Transverse colon (tissue), 4 donors: Measurements from ENCODE around the gene LRRC7. TPM values are rescaled to one million over a fixed set of nuclear protein-coding genes. Genes with fewer than 3 reads are reported as not detected.

ENCODE experiments used
- DNase-seq: peaks from one replicate; pipeline ENCODE4 v3.0.0-alpha.2; 2019
- H3K27ac ChIP-seq, 4 donors: fragments of 200-600 bp; sonication (generic); 2 replicates each; pipeline ENCODE4 v1.5.1; 2016 to 2018; ENCODE audit warnings: inconsistent platforms in 4 of 4
- H3K27me3 ChIP-seq: fragments of 200-600 bp; sonication (generic); 2 replicates; pipeline ENCODE4 v1.5.1; 2017; ENCODE audit warnings: inconsistent platforms
- H3K36me3 ChIP-seq, 4 donors: fragments of 200-600 bp; sonication (generic); 2 replicates each; pipeline ENCODE4 v1.5.1; 2017 to 2019; ENCODE audit warnings: inconsistent platforms in 4 of 4
- H3K4me1 ChIP-seq, 4 donors: fragments of 200-600 bp; sonication (generic); 2 replicates each; pipeline ENCODE4 v1.5.1; 2017 to 2020; ENCODE audit warnings: inconsistent platforms in 4 of 4
- H3K4me3 ChIP-seq, 4 donors: fragments of 200-600 bp; sonication (generic); 1 replicate in 1 of 4; 2 replicates in 3 of 4; pipeline versions ENCODE4 v1.5.1 to v1.6.1; 2017 to 2019; ENCODE audit warnings: inconsistent platforms in 4 of 4
- H3K9me3 ChIP-seq, 2 donors: fragments of 200-600 bp; sonication (generic); 2 replicates each; pipeline ENCODE4 v1.5.1; 2017 to 2019; ENCODE audit warnings: inconsistent platforms in 2 of 2
- CTCF ChIP-seq, 5 experiments: fragments of 200-600 bp in 3 of 5; fragments of 450-650 bp in 2 of 5; sonication (generic) in 3 of 5; IDR thresholded peaks; 1 replicate in 2 of 5; 2 replicates in 3 of 5; pipeline ENCODE4 v1.5.1; 2016 to 2017; ENCODE audit warnings: antibody characterized with exemption in 5 of 5, inconsistent platforms in 3 of 5, mild to moderate bottlenecking in 2 of 5, moderate library complexity in 1 of 5
- EP300 ChIP-seq: sonication (generic); formaldehyde crosslinking; IDR thresholded peaks from one replicate; pipeline ENCODE4 v1.6.1; 2017; ENCODE audit warnings: antibody characterized with exemption, low read depth
- POLR2A ChIP-seq: fragments of 450-650 bp; IDR thresholded peaks from one replicate; pipeline ENCODE4 v1.6.1; 2016; ENCODE audit warnings: antibody characterized with exemption, mild to moderate bottlenecking, moderate library complexity
- POLR2AphosphoS5 ChIP-seq, 3 donors: sonication (generic); formaldehyde crosslinking; IDR thresholded peaks; one replicate each; pipeline ENCODE4 v1.6.1; 2016; ENCODE audit warnings: antibody characterized with exemption in 3 of 3
- WGBS, 2 donors: methylation state at CpG; one replicate each; pipeline ENCODE4 v1.1.5; 2018; ENCODE audit warnings: low coverage in 1 of 2; 5-methylcytosine and 5-hydroxymethylcytosine counted together
- in situ Hi-C, 4 donors: fragments of 200-750 bp; cut with MboI; loops; one replicate each; pipeline versions ENCODE4 v1.15.0 to v1.15.1; 2017; ENCODE audit warnings: low sequenced_read_pairs in 3 of 4, low pct_ligation_motif_present in 1 of 4, low pct_unique_long_range_greater_than_20kb in 1 of 4
- intact Hi-C: fragments of 100-400 bp; cut with DNase I; formaldehyde crosslinking; loops from one replicate; pipeline ENCODE4 v1.15.1; 2023; ENCODE audit warnings: low total_unique reads
- total RNA-seq, 4 donors: library from RNA; depleted of rRNA; stranded (reverse); fragments of >200 nt; gene quantifications; one replicate each; pipeline ENCODE4 v1.1.0, GENCODE V29; 2016

The LRRC7 gene
- total RNA-seq, 4 donors from 2014 or later, result 0.32 to 1.1 TPM; not detected in 2

DNA sequence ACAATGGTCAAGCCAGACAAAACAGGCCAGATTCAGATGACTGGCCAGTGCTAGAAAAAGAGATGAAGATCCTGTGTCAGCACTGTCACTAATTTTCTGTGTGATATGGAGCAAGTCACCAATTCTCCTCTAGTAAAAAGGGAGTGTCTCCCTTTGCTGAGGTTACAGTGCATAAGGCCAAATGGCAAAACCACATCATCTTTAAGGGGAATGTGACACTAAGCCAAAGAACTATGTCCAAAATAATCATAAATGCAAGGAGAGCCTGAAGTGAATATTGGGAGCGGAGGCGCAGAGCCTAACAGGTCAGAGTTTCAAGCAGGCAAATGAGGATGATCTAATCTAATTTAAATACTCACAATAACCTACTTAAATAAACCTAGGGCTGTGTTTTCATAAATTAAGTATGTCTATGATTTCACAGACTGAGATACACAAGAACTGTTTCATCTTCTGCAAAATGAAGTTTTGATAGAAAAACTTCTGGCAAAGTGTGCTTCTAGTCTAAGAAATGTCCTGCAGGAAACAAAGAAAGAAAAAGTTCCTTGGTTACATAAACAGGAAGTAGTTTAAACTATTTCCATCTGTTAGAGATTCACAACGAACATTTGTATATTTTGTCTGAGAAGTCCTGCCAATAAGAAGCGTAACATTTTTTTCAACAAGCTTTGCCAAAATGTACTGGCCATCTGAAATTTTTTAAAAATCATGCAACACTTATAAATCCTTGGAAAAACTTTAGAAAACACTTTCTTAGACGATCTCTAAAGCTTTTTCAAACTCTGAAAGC, 347.4 kb downstream of the LRRC7 start:
- peak overlapping the region in 1 of 4 donors; percentile 33 for H3K27ac ChIP-seq
- in situ Hi-C loops, result no loop called here
- TF ChIP-seq POLR2A, result no peak

DNA sequence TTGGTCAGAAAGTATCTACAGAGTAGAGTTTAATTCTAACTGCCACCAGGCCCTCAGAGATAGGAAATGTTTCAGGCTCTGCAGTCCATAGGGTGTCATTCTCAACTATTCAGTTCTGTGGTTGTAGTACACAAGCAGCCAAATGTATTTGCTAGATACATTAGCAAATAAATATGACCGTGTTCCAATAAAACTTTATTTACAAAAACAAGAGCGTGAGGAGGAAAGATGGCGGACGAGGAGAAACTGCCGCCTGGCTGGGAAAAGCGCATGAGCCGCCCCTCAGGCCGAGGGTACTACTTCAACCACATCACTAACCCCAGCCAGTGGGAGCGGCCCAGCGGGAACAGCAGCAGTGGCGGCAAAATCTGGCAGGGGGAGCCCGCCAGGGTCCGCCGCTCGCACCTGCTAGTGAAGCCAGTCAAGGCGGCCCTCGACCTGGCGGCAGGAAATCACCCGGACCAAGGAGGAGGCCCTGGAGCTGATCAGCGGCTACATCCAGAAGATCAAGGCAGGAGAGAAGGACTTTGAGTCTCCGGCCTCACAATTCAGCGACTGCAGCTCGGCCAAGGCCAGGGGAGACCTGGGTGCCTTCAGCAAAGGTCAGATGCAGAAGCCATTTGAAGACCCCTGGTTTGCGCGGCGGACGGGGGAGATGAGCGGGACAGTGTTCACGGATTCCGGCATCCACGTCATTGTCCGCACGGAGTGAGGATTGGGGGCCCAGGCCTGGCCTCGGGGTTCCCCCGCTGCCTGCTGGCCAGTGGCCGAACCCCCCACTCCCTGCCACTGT, 351.6 kb downstream of the LRRC7 start:
- DNase-seq, result no peak
- intact Hi-C loops, result no loop called here
- no peak for TF ChIP-seq CTCF (IDR thresholded peaks at IDR 0.05)
- peaks cover 0 to 9% (median 0%) of the 10 kb centered on the region in 4 donors for H3K4me1 ChIP-seq
- no peaks in the 10 kb centered on the region for H3K36me3 ChIP-seq
- 90 to 98% methylated on average over 15 to 36 of the region's 36 CpGs for WGBS, 2 donors
- H3K27ac ChIP-seq, result no peak overlapping the region
- in situ Hi-C loops, result no loop called here
- no peaks in the 10 kb centered on the region for H3K27me3 ChIP-seq
- no peak overlapping the region for H3K4me3 ChIP-seq
- H3K9me3 ChIP-seq, result no peaks in the 10 kb centered on the region

More for the DNA sequence above, 347.4 kb downstream of the LRRC7 start:
- Histone ChIP-seq H3K4me1 (peaks cover 0 to 13% (median 0%) of the 10 kb centered on the region in 4 donors), H3K9me3 (no peaks in the 10 kb centered on the region), H3K36me3 (no peaks in the 10 kb centered on the region), H3K4me3 (no peak overlapping the region), H3K27me3 (no peaks in the 10 kb centered on the region)
- 46 to 49% methylated on average over 5 of the region's 5 CpGs for whole genome bisulfite sequencing, 2 donors
- DNase-seq, result no peak
- intact Hi-C loops, result no loop called here

GRCh38 chr1:69919922-69920273, 352.2 kb downstream of the LRRC7 start:
- Histone ChIP-seq H3K4me3 (no peak overlapping the region), H3K9me3 (no peaks in the 10 kb centered on the region), H3K36me3 (no peaks in the 10 kb centered on the region), H3K4me1 (peaks cover 0 to 5% (median 0%) of the 10 kb centered on the region in 4 donors), H3K27ac (no peak overlapping the region), H3K27me3 (no peaks in the 10 kb centered on the region)
- in situ Hi-C loops (no loop called here), intact Hi-C loops (no loop called here)
- WGBS, 2 donors, result 77 to 80% methylated on average over 2 to 6 of the region's 6 CpGs
- DNase-seq, result no peak
- TF ChIP-seq POLR2A (no peak), POLR2AphosphoS5 (IDR thresholded peaks at IDR 0.05) (no peak), EP300 (no peak), CTCF (IDR thresholded peaks at IDR 0.05) (no peak)

GRCh38 chr1:69920426-69920825, 352.7 kb downstream of the LRRC7 start:
- Histone ChIP-seq H3K27ac (no peak overlapping the region), H3K4me1 (no peaks in the 10 kb centered on the region), H3K27me3 (no peaks in the 10 kb centered on the region), H3K36me3 (no peaks in the 10 kb centered on the region), H3K4me3 (no peak overlapping the region), H3K9me3 (no peaks in the 10 kb centered on the region)
- WGBS, 2 donors, result 76 to 82% methylated on average over 1 of the region's 1 CpG
- intact Hi-C loops, result no loop called here
- in situ Hi-C loops, result no loop called here
- no peak for DNase-seq
- TF ChIP-seq CTCF (IDR thresholded peaks at IDR 0.05), result no peak
- TF ChIP-seq EP300, result no peak
- no peak for TF ChIP-seq POLR2A
- TF ChIP-seq POLR2AphosphoS5 (IDR thresholded peaks at IDR 0.05), result no peak
